Stimulated activated effector memory CD8-positive, alpha-beta T cell treated with anti-CD3 and anti-CD28 coated beads, Interleukin-12 subunit alpha, Interleukin-12 subunit beta, amount 100 ng/mL, for 72 hours (primary cell): ENCODE results near the gene COG2.
"Not testable (repeated sequence)": the region's sequence is repeated elsewhere in the genome, so short reads cannot be mapped to it uniquely, and the experiment has no call there.

ENCODE experiments used
- ATAC-seq: fragments of 150-1000 bp; cut with Tn5 transposase; 2 replicates; pipeline ENCODE4 v1.10.0; 2021
- DNase-seq, 2 donors: peaks; one replicate each; pipeline ENCODE4 v3.0.0; 2021 to 2022; ENCODE audit warnings: low spot score in 2 of 2
- H3K27ac Mint-ChIP-seq: one replicate; pipeline ENCODE4 v1.8.0; 2022; ENCODE audit warnings: mild to moderate bottlenecking, mixed read lengths
- H3K36me3 Mint-ChIP-seq: one replicate; pipeline ENCODE4 v1.8.0; 2022; ENCODE audit warnings: mild to moderate bottlenecking, mixed read lengths
- H3K4me1 Mint-ChIP-seq: one replicate; pipeline ENCODE4 v1.8.0; 2022; ENCODE audit warnings: mixed read lengths
- H3K4me3 Mint-ChIP-seq: one replicate; pipeline ENCODE4 v1.8.0; 2022; ENCODE audit warnings: mild to moderate bottlenecking, mixed read lengths
- H3K9me3 Mint-ChIP-seq: one replicate; pipeline ENCODE4 v1.8.0; 2022; ENCODE audit warnings: mixed read lengths

COG2 gene, protein sequence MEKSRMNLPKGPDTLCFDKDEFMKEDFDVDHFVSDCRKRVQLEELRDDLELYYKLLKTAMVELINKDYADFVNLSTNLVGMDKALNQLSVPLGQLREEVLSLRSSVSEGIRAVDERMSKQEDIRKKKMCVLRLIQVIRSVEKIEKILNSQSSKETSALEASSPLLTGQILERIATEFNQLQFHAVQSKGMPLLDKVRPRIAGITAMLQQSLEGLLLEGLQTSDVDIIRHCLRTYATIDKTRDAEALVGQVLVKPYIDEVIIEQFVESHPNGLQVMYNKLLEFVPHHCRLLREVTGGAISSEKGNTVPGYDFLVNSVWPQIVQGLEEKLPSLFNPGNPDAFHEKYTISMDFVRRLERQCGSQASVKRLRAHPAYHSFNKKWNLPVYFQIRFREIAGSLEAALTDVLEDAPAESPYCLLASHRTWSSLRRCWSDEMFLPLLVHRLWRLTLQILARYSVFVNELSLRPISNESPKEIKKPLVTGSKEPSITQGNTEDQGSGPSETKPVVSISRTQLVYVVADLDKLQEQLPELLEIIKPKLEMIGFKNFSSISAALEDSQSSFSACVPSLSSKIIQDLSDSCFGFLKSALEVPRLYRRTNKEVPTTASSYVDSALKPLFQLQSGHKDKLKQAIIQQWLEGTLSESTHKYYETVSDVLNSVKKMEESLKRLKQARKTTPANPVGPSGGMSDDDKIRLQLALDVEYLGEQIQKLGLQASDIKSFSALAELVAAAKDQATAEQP

DNA sequence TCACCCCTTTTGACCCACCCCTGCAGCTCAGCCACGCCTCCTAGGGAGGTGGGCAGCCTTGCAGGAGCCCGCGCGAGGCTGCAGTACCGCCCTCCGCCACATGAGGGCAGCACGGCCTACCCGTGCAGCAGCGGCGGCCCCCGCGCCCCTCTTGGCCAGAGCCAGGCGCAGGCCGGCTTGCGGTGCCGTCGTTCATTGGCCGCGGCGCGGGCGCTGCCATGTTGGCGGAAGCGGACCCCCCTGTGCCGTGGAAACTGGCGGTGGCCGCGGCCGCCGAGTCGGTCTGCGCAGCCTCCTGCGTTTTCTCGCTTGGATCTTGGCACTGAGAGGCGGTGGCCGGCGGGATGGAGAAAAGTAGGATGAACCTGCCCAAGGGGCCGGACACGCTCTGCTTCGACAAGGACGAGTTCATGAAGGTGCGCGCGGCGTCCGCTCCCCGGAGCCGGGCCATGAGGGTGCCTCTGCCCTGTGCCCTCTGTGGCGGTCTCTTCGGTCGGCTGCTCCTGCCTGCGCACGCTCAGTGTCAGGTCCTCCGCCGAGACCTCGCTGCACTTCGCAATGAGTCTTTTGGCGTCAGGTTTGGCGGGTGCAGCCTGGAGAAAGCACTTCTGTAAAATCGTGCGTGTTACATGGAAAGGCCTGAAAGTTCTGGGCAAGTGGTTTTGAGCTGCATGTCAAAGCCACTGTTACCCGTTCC is at the start of gene COG2:
TSS of gene COG2 (plus strand) at position 219 of the 697 bp plus-strand sequence. CDS start at position 345, 126 bp downstream.
- ATAC-seq (peak; percentile 96), DNase-seq (peak; percentile 100)
- peak within 1 kb of the TSS; percentile 97 for H3K4me3 Mint-ChIP-seq
- peaks cover 22% of the 10 kb centered on the region for H3K36me3 Mint-ChIP-seq
- peak within 1 kb of the TSS; percentile 95 for H3K27ac Mint-ChIP-seq
- peaks cover 50% of the 10 kb centered on the region for H3K4me1 Mint-ChIP-seq
- no peaks in the 10 kb centered on the region for H3K9me3 Mint-ChIP-seq

DNA sequence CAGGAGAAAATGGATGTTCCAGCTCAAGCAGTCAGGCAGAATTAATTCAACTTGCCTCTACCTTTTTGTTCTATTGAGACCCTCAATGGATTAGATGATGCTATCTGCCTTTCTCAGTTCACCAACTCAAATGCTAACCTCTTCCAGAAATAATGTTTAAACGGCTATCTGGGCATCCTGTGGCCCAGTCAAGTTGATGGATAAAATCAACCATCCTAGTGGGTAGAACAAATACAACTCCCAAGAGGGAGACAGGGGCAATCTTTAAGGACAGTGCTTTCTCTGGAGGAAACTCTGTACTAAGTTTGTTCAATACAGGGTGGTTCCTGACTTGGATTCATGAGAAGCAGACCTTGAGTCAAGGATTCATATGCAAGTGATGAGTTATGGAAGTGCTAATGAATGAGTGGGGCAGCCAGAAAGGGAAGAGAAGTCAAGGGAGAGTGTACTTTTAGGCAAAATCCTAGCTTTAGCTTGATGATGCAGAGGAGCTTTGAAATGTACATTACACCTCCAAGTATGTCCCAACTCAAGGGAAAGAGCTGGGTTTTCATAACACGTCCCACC is 49.4 kb upstream of the COG2 start:
- DNase-seq (no peak), ATAC-seq (no peak)
- H3K9me3 Mint-ChIP-seq: peaks cover 3% of the 10 kb centered on the region
- no peak overlapping the region for H3K27ac Mint-ChIP-seq
- H3K4me1 Mint-ChIP-seq: no peaks in the 10 kb centered on the region
- no peak overlapping the region for H3K4me3 Mint-ChIP-seq
- no peaks in the 10 kb centered on the region for H3K36me3 Mint-ChIP-seq

DNA sequence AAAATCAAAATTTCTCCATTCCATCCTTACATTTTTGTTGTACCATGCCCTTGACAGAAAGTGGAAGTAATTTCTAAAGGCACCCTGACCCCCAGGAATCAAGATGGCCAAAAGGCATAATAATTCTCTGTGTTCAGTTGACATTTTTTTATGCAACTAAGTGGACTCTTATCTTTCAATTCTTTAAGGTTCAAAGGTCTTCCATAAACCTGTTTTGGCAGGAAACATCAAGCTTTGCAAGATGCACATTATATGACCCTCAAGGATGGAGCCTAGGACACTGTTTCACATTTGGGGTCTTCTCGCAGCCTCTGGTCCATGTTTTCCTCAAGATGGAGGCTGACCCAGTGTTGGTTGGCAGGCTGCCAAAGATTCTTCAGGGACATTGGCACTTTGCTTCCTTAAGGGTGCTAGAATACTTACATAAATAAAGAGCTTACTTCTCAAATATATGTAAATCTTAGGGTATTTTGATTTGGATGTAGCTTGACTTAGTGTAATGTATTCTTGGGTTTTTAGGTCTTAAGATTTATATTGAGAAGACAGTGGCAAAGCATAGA is 48.0 kb upstream of the COG2 start:
- Mint-ChIP-seq H3K36me3 (no peaks in the 10 kb centered on the region), H3K27ac (no peak overlapping the region), H3K4me1 (no peaks in the 10 kb centered on the region), H3K9me3 (peaks cover 4% of the 10 kb centered on the region), H3K4me3 (no peak overlapping the region)
- no peak for DNase-seq
- ATAC-seq: no peak

DNA sequence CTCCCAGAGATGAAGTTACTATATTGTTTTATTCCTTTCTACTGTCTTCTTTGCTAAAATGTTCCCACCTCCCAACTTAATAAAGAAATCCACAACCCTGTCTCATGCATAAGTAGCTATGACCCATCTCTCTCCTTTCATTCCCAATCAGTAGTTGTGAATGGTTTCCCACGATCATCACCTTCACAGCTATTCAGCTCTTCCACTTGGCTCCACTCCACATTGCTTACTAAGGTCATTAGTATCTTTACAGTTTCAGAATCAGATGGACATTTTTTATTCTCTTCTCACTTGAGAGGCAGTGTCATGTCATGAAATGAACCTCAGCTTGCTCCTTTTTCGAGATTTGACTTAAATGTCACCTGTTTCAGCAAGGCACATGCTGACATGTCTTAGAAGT is 47.1 kb upstream of the COG2 start:
- no peaks in the 10 kb centered on the region for H3K4me1 Mint-ChIP-seq
- no peak overlapping the region for H3K4me3 Mint-ChIP-seq
- DNase-seq (no peak), ATAC-seq (no peak)
- H3K27ac Mint-ChIP-seq: no peak overlapping the region
- H3K9me3 Mint-ChIP-seq: peaks cover 4% of the 10 kb centered on the region
- H3K36me3 Mint-ChIP-seq: no peaks in the 10 kb centered on the region

DNA sequence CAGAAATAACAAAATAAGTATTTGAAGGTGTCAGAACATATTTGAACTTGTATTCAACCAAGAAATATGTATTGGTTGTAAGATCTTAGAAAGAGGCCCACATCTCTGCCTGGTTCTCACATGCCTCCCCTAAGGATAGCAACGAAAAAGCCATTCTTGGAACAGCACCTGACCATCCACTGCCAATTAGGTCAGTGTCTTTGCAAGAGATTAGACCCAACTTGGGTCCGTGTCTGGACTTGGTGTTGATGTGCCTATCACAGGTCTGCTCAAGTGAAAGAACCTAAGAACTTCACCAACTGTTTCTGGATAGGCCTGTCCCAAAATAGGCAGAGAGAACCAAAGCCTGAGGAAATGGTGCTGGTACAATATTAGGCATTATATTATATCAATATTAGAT is 46.0 kb upstream of the COG2 start:
- no peak for DNase-seq
- Mint-ChIP-seq H3K9me3 (peaks cover 4% of the 10 kb centered on the region), H3K4me3 (no peak overlapping the region), H3K36me3 (no peaks in the 10 kb centered on the region), H3K4me1 (no peaks in the 10 kb centered on the region), H3K27ac (no peak overlapping the region)
- no peak for ATAC-seq

DNA sequence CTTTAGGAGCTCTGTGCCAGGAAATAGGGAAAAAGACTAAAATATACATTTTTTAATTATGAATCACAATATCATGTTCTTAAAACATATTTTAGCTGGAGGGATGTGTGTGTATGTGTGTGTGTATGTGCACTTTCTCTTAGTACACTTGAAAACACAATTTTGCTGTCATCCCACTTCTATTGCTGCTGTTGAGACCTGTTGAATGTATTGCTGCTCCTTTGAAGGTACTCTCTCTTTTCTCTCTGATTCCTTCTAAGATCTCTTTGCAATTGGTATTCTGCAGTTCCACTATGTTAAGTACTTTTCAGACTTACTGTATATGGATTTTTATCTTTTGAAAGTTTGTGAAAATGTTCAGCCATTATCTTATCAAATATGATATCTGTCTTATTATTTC is 43.5 kb upstream of the COG2 start:
- ATAC-seq (no peak), DNase-seq (no peak)
- H3K4me1 Mint-ChIP-seq: peaks cover 6% of the 10 kb centered on the region
- no peak overlapping the region for H3K4me3 Mint-ChIP-seq
- H3K9me3 Mint-ChIP-seq: peaks cover 4% of the 10 kb centered on the region
- no peaks in the 10 kb centered on the region for H3K36me3 Mint-ChIP-seq
- H3K27ac Mint-ChIP-seq: no peak overlapping the region

DNA sequence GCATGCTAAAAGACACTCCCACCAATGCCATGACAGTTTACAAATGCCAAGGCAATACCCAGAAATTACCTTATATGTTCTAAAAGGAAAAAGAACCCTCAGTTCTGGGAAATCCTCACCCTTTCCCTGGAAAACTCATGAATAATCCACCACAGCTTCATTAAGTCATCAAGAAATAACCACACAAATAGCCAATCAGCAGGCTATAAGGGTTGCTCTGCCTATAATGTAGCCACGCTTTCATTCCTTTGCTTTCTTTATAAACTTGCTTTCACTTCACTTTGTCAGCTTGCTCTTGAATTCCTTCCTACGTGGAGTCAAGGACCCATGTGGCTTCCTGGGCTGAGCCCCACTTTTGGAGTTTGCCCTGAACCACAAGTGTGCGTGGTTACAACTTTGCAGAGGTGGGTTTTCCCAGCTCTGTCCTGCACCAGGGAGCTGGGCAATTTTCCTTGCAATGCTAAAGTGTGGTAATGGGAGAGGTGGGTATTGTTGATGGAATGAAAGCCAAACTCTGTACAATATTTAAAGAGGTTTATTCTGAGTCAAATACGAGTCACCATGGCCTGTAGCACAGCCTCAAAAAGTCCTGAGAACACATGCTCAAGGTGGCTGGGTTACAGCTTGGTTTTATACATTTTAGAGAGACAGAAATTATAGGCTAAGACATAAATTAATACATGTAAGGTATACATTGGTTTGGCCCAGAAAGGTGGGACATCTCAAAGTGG is 42.2 kb upstream of the COG2 start:
- ATAC-seq: no peak

DNA sequence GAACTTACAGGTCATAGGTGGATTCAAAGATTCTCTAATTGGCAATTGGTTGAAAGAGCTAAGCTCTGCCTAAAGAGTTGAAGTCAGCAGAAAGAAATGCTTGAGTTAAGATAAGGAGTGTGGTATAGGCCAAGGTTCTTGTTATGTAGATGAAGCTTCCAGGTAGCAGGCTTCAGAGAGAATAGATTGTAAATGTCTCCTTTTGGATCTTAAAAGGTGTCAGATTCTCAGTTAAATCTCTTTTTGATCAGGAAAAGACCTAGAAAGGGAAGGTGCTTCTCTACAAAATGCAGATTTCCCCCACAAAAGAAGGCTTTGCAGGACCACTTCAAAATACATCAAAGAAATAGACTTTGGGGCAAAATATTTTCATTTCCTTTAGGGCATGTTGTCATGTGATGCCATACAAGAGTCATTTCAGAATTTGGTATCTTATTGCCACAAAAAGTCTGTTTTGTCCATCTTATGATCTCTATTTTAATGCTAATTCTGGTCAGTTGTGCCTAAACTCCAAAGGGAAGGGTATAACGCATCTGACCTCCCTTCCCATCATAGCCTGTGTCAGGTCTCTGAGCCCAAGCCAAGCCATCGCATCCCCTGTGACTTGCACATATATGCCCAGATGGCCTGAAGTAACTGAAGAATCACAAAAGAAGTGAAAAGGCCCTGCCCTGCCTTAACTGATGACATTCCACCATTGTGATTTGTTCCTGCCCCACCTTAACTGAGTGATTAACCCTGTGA is 41.5 kb upstream of the COG2 start:
- H3K4me3 Mint-ChIP-seq, H3K4me1 Mint-ChIP-seq, H3K27ac Mint-ChIP-seq, H3K9me3 Mint-ChIP-seq, H3K36me3 Mint-ChIP-seq, DNase-seq, ATAC-seq: not testable (repeated sequence)

More for the DNA sequence above, 42.2 kb upstream of the COG2 start:
- peaks cover 6% of the 10 kb centered on the region for H3K4me1 Mint-ChIP-seq
- no peak overlapping the region for H3K4me3 Mint-ChIP-seq
- H3K36me3 Mint-ChIP-seq: no peaks in the 10 kb centered on the region
- no peak for DNase-seq
- H3K27ac Mint-ChIP-seq: no peak overlapping the region
- H3K9me3 Mint-ChIP-seq: peaks cover 4% of the 10 kb centered on the region

DNA sequence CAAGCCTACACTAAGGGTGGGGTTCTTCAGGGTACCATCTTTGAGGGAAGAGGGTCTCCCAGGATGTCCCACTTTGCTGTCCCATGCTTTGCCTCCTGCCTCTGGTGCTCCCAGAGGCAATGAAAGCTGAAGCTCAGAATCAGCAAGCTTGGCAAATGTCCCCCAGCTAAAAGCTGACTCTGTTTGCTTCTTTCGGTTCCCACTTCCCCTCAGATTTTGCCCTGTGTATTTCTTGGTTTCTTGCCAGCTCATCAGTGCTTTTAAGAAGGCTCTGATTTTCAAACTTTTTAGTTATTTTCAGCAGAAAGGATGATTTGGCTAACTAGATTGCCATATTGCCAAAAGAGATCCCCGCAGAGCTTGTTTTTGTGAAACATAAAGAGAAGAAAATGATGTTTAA is 33.1 kb upstream of the COG2 start:
- H3K27ac Mint-ChIP-seq: no peak overlapping the region

DNA sequence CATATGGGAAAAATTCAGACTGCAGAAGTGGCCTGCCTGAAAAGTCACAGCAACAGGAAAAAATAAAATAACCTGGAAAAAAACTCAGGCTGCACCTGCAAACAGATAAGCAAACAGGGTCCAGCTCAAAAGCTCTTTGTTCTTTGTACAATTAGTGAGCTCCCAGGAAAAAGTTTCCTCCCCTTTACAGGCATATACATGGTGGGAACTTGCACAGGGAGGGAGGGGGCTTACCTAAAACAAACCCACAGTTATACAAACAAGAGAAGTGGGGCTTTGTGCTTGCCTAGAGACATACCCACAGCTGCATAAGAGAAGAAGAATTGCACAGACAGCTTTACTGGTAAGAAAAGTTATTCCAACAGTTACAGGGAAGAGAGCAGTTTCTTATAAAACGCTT is 31.7 kb upstream of the COG2 start:
- Mint-ChIP-seq H3K9me3 (no peaks in the 10 kb centered on the region), H3K27ac (no peak overlapping the region), H3K4me3 (no peak overlapping the region), H3K36me3 (no peaks in the 10 kb centered on the region), H3K4me1 (no peaks in the 10 kb centered on the region)
- ATAC-seq (no peak), DNase-seq (no peak)

More for the DNA sequence above, 33.1 kb upstream of the COG2 start:
- H3K4me1 Mint-ChIP-seq: no peaks in the 10 kb centered on the region
- DNase-seq: no peak
- H3K9me3 Mint-ChIP-seq: no peaks in the 10 kb centered on the region
- no peak for ATAC-seq
- no peaks in the 10 kb centered on the region for H3K36me3 Mint-ChIP-seq
- no peak overlapping the region for H3K4me3 Mint-ChIP-seq

DNA sequence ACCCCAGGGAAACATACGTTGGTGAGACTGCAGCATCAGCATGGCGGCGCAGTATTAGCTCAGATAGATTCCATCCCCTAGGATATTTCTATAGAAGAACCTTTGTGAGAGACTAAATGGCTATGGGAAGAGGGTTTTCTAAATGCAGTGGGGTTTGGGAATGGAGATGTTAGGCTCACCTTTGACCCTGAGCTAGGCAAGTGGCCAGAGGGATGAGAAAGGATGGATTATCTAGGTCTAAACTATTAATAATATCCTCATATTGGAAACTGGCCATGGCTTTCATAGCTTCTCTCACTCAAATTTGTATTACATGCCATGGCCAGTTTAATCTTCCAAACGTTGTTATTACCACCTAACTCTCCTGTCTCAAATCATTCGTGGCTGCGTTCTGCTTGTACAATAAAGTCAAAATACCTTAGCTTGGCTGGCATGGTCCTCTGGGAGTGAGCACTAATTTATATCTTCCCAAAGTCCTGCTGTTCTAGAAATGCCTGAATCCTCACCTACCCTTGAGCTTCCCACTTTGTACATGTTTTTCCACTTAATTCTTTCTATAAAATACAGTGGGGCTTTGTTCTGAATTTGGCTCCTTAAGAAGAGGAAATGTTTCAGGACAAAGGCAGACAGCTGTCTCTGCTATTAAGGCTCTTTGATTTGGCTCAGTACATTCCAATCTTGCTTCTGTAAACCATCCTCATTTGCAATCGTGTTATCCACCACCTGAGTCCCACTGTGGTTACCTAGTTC is 31.0 kb upstream of the COG2 start:
- Mint-ChIP-seq H3K4me3 (no peak overlapping the region), H3K4me1 (no peaks in the 10 kb centered on the region), H3K9me3 (no peaks in the 10 kb centered on the region), H3K27ac (no peak overlapping the region), H3K36me3 (no peaks in the 10 kb centered on the region)
- no peak for DNase-seq
- ATAC-seq: no peak

DNA sequence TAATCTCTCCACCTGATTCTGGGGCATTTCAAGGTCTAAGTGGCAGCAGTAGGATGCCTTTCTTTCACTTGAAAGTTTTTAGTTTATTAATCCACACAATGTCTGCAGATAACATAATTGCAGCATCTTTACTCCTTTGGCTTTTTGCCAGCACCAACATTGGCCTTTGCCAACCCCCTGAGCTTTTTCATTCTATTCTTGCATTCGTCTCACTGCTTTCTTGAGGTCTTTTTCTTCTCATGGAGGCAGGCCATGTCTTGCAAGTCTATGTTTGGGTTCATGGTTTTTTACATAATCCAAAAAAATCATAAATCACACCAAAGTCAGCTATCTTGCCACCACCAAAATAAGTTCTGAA is 30.4 kb upstream of the COG2 start:
- no peaks in the 10 kb centered on the region for H3K4me1 Mint-ChIP-seq
- H3K9me3 Mint-ChIP-seq: no peaks in the 10 kb centered on the region
- DNase-seq (no peak), ATAC-seq (no peak)
- no peaks in the 10 kb centered on the region for H3K36me3 Mint-ChIP-seq
- H3K27ac Mint-ChIP-seq: no peak overlapping the region
- H3K4me3 Mint-ChIP-seq: no peak overlapping the region

DNA sequence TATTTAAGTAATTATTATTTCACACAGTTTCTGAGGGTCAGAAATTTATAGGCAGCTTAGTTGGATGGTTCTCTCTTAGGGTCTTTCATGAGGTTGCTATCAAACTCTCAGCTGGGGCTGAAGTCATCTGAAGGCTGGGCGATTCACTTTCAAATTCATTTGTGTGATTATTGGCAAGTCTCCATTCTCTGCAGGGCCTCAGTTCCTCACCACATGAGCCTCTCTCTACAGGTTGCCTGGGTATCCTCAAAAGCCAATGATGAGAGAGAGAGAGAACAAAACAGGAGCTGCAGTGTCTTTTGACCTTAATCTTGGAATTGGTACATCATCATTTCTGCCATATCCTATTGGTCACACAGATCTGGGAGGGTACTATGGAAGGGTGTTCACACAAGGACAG is 29.6 kb upstream of the COG2 start:
- ATAC-seq (no peak), DNase-seq (no peak)
- H3K27ac Mint-ChIP-seq: no peak overlapping the region
- H3K4me1 Mint-ChIP-seq: no peaks in the 10 kb centered on the region
- no peak overlapping the region for H3K4me3 Mint-ChIP-seq
- no peaks in the 10 kb centered on the region for H3K36me3 Mint-ChIP-seq
- no peaks in the 10 kb centered on the region for H3K9me3 Mint-ChIP-seq
